ENCODE results near the gene KMO. TPM values are rescaled to one million over a fixed set of nuclear protein-coding genes. Genes with fewer than 3 reads are reported as not detected.

KMO gene
- 0.03 and 0.33 TPM in 2 replicates for total RNA-seq

GRCh38 chr1:241532162-241532531, at the start of gene KMO:
KMO (plus strand) TSS chr1:241532378; CDS start chr1:241532445, 67 bp downstream.

GRCh38 chr1:241519308-241520079, 12.7 kb upstream of the KMO start, which contains the start of gene FH:
FH (minus strand) TSS chr1:241519755; CDS start chr1:241519722, 33 bp downstream.

GRCh38 chr1:241640149-241640866, 108.1 kb downstream of the KMO start, which contains the start of the genes CHML and OPN3:
CHML (minus strand) TSS chr1:241640369; CDS start chr1:241635766, 4,603 bp downstream.
OPN3 (minus strand) TSS chr1:241640369; CDS start chr1:241640254, 115 bp downstream.

Other genes starting within 250 kb of the KMO start
- gene RGS7, start 175.2 kb upstream of the KMO start, total RNA-seq: 0.83 and 1.0 TPM in 2 replicates
- gene FH, start 12.6 kb upstream of the KMO start, total RNA-seq: 51.9 and 62.6 TPM in 2 replicates
- 10.5 and 12.3 TPM in 2 replicates for gene CHML, start 108.0 kb downstream of the KMO start, total RNA-seq
- 11.9 and 21.8 TPM in 2 replicates for gene OPN3, start 108.0 kb downstream of the KMO start, total RNA-seq
- gene WDR64, start 119.9 kb downstream of the KMO start, total RNA-seq: not detected in 2 replicates